Activated CD8-positive, alpha-beta memory T cell treated with anti-CD3 and anti-CD28 coated beads, Interleukin-2, amount 50 U/mL, for 4 hours (primary cell): ENCODE data around the gene SYPL1.
"Not testable (repeated sequence)": the region's sequence is repeated elsewhere in the genome, so short reads cannot be mapped to it uniquely, and the experiment has no call there.

ENCODE experiments used
- DNase-seq: peaks from one replicate; pipeline ENCODE4 v3.0.0-alpha.2; 2020

SYPL1 gene

DNA sequence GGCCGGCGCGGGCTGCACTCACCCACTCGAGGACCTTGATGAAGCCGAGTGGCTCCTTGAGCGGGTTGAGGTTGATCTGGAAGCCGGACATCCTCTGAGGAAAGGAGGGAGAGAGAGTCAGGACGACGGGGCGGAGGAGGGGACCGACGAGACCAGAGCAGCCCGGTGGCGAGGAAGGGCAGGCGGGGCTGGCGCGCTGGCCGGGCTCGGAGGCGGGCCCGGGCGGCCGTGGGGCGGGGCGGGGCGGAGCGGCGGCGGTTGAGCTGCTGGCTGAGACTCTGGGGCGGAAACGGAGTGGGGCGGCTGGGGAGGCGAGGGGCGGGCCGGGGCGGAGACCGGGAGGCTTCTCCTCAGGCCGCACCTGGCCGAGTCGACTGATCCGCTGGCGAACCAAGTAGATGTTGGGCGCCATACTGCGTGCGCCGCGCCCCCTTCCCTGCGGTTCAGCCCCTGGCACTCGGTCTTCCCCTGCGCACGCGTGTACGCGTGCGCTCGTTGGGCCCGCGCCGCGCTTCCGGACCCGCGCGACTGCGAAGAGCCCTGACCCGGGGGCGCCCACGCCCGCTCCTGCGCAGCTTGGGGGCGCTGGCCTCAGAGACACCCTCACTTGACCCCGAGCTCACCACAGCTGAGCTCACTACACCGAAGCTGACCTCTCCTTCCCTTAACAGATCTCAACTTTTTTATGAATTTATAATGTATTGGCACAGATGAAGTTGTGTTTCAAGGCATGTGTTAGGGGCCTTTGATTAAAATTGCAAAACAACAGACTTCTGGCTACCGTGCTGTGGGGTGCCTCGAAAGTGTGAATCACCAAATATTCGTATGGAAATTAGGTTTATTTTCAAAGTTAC, at the start of gene SYPL1:
SYPL1 (minus strand) TSS at position 195 of the 854 bp plus-strand sequence; CDS start at position 91, 104 bp downstream.
- DNase-seq = peak; percentile 93

DNA sequence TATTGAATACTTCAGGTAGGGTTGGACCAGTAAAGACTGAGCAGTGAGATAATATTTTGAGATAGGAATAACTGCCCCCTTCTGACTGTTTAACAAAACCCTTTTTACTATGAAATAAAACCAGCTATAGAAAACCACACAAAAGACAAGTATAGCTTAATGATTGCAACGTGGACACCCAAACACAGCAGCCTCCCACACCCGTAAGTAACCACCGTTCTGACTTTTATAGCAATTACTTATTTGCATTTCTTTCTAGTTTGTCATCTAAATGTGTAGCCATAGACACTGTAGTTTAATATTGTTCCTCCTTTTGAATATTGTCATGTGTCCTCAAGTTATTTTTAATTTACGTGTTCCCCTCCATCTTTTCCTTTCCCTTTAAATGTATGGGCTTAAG, 42.9 kb upstream of the SYPL1 start:
- no peak for DNase-seq

DNA sequence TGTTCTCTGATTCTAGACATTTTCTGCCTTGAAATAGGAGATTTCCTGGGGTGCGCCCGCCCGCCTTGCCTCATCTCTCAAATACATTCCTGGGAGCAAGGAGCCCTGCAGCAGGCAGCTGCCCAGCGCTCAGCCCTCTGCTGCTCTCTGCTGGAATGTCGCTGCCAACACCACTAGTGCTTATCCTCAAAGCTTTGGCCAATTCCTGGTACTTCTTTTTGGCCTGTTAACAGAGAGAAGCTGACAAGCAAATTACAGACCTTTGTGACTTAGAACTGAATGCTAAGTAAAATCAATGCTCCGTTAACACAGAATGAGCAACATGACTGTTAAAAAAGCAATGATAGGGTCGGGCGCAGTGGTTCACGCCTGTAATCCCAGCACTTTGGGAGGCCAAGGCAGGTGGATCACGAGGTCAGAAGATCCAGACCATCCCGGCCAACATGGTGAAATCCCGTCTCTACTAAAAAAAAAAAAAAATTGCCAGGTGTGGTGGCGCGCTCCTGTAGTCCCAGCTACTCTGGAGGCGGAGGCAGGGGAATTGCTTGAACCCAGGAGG, 41.9 kb upstream of the SYPL1 start:
- peak; percentile 77 for DNase-seq

DNA sequence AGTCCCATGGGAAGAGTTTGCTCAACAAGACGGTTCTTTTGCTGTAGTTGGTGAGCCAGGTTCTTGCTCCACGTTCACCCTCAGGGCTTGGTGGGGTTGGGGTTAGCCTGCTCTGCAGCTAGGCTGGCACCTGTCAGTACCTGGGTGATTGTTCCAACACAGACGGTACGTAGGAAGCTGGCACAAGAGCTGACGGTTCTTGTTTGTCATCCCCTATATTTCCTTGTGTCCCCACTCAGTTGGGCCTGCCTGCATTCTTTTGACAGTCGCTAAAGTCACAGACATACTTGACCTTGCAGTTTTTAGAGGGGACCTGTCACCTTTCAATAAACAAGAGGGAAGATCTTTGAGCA, 40.2 kb upstream of the SYPL1 start:
- DNase-seq = no peak

DNA sequence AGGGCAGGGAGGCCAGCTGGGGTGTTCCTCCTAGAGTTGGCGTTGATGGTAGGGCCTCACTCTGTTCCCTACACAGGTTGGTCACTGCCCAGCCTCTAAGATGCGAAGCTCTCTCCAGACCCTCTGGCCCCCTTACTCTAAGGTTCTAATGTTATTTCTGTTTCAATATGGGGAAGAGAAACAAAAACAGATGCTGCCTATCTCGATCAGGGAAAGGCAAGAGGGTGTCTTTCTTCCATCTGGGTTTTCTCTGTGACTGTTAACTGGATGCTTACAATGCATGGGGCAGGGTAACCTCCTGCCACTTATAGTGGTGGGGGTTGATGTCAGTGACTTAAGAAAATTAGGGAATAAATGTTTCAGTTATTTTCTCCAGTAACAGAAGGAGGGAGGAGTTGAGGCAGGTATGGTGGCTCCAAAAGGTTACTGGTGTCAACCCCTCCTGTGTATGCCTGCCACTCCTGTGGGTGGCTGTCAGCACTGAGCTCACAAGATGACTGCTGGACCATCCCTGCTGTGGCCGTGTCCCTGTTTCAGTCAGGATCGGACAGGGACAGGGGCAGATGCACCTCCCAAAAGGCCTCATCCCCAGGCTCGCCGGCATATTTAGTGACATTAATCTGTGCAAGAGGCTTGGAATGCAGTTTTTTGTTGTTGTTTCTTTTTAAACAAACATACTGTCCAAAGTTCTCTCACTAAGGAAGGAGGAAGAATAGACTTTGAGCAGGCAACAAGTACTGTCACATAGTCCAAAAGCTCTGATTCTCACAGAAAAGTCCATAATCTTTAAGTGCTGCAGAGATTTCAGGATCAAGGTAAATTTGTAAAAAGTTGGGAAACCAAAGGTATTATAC, 39.6 kb upstream of the SYPL1 start:
- DNase-seq = no peak

DNA sequence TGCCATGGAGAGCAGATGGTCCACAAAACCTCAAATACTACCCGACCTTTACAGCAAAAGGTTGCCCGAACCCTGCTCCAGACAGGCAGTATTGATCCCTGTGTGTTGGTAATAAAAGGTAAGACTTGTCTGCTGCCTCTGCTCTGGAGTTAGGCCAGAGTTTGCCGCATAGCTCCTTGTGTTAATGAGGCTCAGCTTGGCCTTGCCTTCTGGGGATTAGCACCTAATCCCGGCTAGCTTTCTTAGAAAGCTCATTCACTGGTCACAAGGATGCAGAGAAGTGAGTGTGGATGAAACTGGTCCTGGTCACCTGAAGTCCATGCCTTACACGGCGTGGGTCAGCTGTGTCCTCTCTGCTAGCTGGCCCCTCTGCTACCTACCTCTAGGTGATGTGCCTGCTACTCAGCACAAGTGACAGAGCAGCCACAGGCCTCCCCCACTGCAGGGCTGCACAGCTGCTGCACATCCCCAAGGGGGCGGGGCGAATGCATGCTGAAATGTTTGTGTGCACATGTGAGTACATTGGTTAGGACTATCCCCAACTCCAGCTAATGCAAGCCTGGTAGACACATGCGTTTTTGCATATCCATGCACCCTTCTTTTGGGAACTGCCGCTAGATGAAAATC, 31.7 kb upstream of the SYPL1 start:
- no peak for DNase-seq

DNA sequence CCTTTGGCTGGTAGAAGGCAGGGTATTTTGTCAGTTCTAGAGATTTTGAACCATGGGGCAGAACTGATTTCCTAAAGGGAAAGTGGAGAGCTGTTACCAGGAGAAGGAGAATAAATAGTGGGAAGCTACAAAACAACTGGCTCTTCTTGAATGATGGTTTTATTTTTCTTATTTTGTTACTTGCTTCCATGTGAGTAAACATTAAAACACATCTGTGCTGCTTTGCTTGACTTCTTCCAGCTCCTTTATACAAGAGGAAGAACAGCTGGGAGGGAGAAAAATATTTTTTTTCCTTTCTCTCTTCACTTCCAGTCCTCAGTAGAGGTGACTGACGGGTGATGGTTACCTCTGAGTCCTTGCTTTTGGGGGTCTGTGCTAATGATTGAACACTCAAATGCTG, 30.0 kb upstream of the SYPL1 start:
- no peak for DNase-seq

DNA sequence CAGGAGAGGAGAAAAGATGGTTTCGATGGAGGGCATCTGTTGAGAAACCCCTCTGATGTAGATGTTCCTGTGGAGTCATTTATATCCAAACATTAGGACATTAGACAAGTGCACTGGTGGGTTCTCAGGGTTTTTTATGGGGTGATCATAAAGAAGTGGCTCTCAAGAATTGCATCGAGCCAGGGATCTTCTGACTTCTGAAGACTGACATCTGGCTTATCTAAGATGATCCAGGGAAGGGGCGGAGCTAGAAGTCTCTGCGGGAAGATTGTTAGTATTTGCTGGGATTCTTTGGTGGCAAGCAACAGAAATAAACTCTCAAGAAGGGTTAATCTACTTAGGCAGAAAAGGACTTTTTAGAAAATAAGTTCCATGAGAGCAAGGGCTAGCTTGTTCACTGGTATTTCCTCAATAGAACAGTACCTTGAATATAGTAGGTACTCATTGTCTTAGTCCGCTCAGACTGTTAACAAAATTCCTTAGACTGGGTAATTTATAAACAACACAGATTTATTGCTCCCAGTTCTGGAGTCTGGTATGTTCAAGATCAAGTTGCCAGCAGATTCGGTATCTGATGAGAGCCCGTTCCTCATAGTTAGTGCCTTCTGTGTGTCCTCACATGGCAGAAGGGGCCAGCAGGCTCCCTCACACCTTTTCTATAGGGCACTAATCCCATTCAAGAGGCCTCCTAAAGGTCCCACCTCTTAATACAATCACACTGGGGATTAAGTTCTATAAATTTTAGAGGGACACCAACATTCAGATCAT, 28.5 kb upstream of the SYPL1 start:
- no peak for DNase-seq

DNA sequence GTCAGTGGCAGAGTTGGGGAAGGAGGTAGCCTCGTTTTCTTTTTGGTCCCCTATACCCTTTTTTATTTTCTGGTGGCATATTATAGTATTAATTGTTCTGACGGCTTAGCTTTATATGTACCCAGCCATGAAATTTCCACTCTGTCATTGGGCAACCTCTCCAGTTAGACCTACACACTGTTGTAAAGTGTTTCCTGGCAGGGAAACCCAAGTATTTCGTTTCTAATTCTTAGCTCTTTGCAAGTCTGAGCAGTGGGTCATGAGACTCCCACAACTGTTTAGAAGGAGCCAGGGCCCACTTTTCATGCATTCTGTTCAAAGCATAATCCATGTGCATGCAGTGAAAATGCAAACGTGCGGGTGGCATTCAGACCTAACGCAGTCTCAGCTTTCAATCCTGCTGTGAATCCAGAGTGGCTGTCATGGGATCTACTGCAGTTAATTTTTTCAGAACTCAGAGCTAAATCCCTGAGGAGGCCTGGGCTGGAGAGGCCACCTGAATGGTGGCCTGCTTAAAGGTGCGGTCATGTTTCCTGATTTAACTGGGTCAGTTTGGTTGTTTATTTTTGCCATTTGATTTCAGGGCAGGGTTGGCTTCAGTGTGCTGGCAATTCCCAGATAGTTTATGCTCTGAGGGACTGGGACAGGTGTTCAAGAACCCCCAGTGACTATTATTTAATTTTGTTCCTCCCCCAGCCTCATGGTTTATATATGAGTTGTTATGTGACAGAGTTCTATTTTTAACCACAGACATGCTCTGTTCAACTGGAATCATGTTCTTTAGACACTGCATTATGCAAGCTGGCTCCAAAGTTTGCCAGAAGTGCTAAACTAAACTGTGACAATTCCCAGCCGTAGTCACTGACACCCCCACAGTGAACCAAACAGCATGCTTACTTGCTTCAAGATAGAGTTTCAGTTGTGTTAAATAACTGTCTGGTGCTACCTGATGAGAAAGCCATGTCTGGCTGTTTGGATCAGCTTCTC, 27.4 kb upstream of the SYPL1 start:
- no peak for DNase-seq

DNA sequence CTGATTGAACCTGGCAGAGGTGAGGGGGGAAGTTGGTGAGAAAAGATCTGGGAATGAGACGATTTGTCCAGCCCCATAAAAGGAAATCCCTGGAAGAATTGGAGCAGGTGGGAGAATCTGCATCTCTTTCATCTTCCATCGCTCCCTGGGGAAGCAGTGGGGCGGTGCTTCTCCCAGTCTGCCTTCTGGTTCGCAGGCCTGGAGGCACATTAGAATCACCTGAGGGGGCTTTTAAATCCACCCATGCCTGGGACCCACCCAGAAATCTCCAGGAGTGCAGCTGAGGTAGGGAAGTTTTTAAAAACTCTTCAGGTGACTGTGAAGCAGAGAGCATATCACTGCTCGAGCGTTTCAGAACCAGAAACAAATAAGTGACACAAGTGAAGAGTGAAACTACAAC, 26.7 kb upstream of the SYPL1 start:
- DNase-seq = no peak

DNA sequence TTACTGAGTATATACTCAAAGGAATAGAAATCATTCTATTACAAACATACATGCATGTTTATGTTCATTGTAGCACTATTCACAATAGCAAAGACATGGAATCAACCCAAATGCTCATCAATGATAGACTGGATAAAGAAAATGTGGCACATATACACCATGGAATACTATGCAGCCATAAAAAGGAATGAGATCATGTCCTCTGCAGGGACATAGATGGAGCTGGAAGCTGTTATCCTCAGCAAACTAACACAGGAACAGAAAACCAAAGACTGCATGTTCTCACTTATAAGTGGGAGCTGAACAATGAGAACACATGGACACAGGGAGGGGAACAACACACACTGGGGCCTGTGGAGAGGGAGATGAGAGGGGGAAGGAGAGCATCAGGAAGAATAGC, 26.1 kb upstream of the SYPL1 start:
- not testable (repeated sequence) for DNase-seq

DNA sequence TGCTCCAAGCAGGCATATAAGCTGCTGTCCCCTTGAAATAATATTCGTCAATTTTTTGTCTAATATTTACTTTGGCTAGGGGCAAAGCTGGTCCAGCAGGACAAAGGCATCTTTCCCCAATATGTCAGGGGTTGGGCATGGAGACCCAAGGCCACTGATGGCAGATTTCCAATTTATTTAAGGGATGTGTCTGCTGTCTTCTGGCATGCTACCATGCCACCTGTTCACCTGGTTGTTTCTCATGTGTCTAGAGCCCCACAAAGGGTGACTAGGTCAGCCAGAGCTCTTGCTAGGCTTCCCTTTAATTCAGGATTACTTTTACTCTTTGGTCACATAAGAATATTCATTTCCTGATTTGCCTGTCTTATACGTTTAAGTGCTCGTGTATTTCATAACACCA, 22.1 kb upstream of the SYPL1 start:
- DNase-seq = no peak

DNA sequence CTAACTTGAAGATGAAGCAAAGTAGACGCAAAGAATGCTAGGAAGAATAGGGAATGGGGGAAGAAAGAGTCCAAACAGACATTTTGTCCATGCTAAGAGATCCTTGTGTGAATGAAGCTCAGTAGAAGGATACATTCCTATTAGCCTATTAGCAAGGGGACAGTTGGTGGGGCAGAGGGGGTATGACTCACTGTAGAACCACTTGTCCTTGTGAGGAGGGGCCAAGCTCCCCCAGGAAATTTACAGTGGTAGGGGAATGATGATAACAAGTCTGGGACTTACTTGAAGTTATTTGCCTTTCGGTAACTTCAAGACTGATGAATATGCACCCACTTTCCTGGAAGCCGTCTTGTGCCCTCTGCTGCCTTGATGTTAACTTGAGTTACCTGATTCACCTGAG, 17.2 kb upstream of the SYPL1 start:
- no peak for DNase-seq

DNA sequence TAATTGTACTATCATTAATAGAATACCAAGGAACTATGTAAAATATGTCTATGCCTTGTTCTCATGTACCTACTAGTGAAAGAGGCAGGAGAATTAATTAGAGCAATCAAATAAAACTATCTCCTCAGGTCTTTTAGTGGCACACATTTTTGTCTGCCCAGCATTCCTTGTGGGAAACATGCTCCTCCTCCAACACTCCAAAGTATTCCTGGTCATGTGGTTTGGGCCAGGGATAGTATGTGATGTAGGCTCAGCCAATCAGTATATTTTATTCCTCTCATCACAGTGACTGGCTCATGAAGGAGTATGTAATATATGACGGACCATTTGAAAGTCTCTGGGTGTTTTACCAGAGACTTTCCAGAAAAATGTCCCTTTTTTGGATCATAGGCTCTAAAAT, 16.7 kb upstream of the SYPL1 start:
- no peak for DNase-seq

DNA sequence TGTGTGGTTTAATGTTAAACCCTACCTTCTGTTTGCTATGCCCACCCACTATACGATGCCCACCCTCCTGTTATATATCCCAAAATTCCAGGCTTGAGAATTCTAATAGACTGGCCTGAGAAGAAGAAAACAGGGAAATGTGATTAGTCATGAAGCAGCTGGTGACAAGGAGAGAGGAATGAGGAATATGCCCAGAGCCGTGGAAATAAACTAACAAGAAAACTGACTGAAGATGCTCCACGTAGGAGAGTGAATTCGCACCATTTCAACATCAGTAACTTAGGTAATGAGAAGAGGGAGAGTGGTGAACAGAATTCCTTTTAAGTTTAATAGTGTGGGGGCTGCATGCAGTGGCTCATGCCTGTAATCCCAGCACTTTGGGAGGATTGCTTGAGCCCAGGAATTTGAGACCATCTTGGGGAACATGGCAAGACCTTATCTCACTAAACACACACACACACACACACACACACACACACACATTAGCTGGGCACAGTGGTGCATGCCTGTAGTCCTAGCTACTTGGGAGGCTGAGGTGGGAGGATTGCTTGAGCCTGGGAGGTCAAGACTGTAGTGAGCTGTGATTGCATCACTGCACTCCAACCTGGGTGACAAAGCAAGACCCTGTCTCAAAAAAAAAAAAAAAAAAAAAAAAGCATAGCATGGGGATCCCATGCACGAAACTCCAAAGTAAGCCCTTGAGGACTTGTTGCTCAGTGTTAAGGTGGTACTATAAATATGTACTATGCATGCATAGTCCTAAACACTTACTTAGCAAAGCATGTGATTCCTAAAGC, 16.1 kb upstream of the SYPL1 start:
- no peak for DNase-seq

DNA sequence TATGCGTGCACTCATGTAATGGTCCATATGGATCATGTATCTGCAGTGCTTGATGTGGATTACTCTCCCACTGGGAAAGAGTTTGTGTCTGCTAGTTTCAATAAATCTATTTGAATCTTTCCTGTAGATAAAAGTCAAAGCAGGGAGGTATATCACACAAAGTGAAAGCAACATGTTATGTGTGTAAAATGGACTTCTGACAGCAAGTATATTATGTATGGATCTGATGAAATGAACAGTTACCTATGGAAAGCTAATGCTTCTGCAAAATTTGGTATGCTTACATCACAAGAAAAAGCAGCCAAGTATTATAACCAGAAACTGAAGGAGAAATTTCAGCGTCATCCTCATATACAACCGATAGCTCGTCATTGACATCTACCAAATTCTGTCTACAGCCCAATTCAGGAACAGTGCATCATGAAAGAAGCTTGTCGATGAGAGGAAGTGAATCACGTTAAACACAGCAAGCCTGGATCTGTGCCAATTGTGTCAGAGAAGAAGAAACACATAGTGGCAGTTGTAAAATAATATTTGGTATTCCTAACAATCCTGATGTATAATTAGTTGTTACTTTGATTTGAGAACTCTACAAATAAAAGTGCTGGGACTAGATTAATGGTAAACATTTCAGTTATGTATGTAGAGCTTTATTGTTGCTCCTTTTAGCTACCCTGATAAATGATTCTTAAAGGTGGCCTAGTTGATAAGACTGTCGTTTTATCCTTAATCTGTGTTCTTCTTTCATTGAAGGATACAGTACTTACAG, 14.2 kb upstream of the SYPL1 start:
- DNase-seq = peak; percentile 51

DNA sequence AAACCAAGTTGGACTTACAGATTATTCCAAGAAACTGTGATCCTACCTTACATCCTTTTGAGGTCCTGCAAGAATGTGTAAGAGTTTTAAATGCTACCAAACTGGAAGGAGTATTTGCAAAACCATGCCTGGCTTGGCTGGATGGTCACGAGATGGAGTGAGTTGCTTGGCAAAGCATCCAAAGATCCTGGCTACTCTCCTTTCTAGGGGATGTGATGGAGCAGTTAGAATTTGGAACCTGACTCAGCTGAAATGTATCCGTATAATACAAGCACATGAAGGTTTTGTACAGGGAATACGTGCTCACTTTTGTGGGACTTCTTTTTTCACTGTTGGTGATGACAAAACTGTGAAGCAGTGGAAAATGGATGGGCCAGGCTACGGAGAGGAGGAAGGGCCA, 13.3 kb upstream of the SYPL1 start:
- no peak for DNase-seq

DNA sequence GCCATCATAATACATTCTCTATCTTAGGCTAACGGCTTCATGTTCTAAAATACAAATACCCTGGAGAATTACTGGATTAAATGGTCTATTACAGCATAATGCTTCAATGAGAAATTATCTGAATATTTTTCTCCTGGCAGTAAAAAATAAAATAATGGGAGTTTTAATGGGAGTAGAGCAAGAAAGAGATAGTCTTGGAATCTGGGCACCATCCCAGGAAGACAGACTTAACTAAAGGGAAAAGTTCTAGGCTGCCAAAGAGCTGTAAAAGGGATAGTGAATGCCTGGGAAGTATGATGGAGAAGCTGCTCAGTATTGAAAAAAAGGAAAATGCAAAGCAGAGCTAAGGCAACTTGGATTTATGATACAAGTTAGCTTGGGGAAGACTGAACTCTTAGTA, 12.1 kb upstream of the SYPL1 start:
- no peak for DNase-seq

DNA sequence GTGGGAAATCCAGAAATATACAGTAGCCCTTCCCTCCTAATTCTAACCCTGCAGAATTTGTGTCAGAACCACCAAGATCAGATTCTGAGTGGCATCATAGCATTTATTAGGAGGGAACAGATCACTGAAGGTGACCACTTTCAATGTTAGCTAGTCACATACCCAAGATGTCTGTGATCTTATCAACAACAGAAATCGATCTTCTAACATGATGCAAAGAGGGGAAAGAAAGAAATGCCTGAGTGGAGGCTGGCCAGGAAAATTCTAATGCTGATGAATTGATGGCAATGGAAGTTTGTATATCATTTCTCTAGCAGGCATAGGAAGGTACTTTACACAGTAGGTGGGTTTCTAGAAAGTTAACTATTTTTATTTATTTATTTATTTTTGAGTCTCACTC, 10.6 kb upstream of the SYPL1 start:
- DNase-seq = no peak
